ENCODE data around the gene ATG2A. TPM values are rescaled to one million over a fixed set of nuclear protein-coding genes. Genes with fewer than 3 reads are reported as not detected.

Gene ATG2A
- total and polyA plus RNA-seq, 10 of the 15 experiments (the other 5 are each of a cell fraction or from before 2014, with no cell fraction given): 0.08 to 19.0 (median 4.6) TPM

DNA sequence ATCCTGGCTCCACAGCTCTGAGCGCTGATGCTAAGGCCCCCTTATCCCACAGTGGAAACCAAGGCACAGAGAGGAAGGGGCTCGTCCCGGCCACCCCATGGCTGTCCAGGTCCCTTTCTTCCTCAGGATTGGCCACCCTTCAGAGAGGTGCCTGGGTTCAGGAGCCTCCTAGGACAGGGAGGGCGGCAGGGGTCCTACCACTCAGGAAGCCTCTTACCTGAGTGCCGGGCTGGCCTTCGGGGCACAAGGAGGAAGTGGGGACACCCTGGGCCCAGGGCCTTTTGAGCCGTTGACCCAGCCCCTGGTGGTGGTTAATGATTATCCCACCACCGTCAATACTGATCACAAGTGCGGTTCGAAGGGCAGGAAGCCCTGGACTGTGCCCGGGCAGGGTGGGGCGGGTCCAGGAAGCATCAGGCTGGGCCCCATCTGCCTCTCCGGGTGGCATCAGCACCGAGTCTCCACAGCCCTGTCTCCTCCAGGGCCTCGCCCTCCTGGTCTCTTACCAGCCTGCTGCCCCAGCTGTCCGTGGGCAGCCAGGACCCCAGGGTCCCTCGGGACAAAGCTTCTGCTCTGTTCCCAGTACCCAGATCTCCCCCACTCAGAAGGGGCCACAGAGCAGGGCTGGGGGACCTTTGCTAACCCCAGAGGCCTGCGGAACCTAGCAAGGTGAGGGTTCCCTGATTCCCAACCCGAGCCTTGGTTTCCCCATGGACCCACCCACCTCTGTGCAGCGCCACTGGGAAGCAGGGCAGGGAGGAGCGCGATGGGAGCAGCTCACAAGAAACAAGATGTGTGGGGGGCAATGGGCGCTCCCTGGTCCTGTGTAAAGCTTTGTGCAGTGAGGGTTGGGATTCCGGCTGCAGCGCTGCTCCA is 23.6 kb downstream of the ATG2A start:
- intact Hi-C loops (cut with micrococcal nuclease; ENCODE audit: unreplicated experiment) (loop anchor here (1.0 kb wide), 1 partner anchor 46 kb away; no protein-coding TSS in a partner anchor), in situ Hi-C loops (cut with MboI) (loop anchor here (5.0 kb wide), 1 partner anchor 46 kb away; no protein-coding TSS in a partner anchor)
- no peak overlapping the region for H3K4me2 ChIP-seq (ENCODE audit: control insufficient read depth, insufficient read depth)
- peaks cover 0 to 3% of the 10 kb centered on the region in 2 experiments; a peak in 1 of 4 replicates for H3K36me3 ChIP-seq (ENCODE audit: control insufficient read depth in 2 of 2, insufficient read depth in 2 of 2, low read length in 1 of 2)
- BruUV-seq (replicated peaks): no TSS peak
- FAIRE-seq (no peak), DNase-seq (ENCODE audit: low read depth, low spot score) (no peak), ATAC-seq (peak; percentile 73)
- no peak overlapping the region for H3K9ac ChIP-seq (ENCODE audit: control insufficient read depth, insufficient read depth, low read length)
- no peaks in the 10 kb centered on the region for H4K20me1 ChIP-seq (ENCODE audit: control insufficient read depth, insufficient read depth)
- H3K4me1 ChIP-seq (ENCODE audit: control insufficient read depth, insufficient read depth, low read length): peaks cover 2% of the 10 kb centered on the region; the same call in 1 of the 2 replicates
- 67% methylated on average over 23 of the region's 25 CpGs for WGBS (ENCODE audit: insufficient coverage, insufficient replicate concordance, low lambda C conversion rate, missing lambda C conversion rate)
- ChIA-PET POLR2A (interaction anchor here (0.8 to 1.7 kb wide), 4 partner anchors 14 to 44 kb away, joined by 3 to 5 read pairs (median 4); no protein-coding TSS in a partner anchor), SMC1A (ENCODE audit: uncharacterized antibody, unreplicated experiment) (interaction anchor here (0.6 to 7.2 kb wide), 11 partner anchors 13 to 617 kb away, joined by 3 to 138 read pairs (median 4); no protein-coding TSS in a partner anchor), CTCF (interaction anchor here (0.8 to 30.0 kb wide), 11 partner anchors 9 to 222 kb away, joined by 3 to 1208 read pairs (median 4); partner anchors contain the start of genes CDC42BPG and EHD1), RAD21 (ENCODE audit: unreplicated experiment) (interaction anchor here (0.8 to 5.7 kb wide), 11 partner anchors 12 to 104 kb away, joined by 3 to 101 read pairs (median 4); partner anchors contain the start of gene BATF2)
- no peaks in the 10 kb centered on the region for H3K9me3 ChIP-seq (replicated peaks; ENCODE audit: control insufficient read depth, insufficient read depth, low read length)
- H3K4me3 ChIP-seq: no peak overlapping the region
- no peaks in the 10 kb centered on the region for H3K79me2 ChIP-seq (ENCODE audit: control insufficient read depth, insufficient read depth, low read length)
- H3K27ac ChIP-seq (ENCODE audit: control insufficient read depth, insufficient read depth): no peak overlapping the region
- no peaks in the 10 kb centered on the region for H3K27me3 ChIP-seq (replicated peaks in 1 of 2; ENCODE audit: control insufficient read depth in 2 of 2, insufficient read depth in 2 of 2, low read length in 1 of 2)
- H2AFZ ChIP-seq (ENCODE audit: control insufficient read depth, low read depth, low read length): no peak overlapping the region
- no peak for TF ChIP-seq RBBP5 (conservative IDR thresholded peaks at IDR 0.05)
- TF ChIP-seq SMAD5 (IDR thresholded peaks at IDR 0.05; ENCODE audit: low read depth): no peak
- no peak for TF ChIP-seq RFX5 (IDR thresholded peaks at IDR 0.05; ENCODE audit: low read depth, low read length)
- no peak for TF ChIP-seq KLF5 (IDR thresholded peaks at IDR 0.05; ENCODE audit: partially characterized antibody)
- no peak for TF ChIP-seq CREB1 (IDR thresholded peaks at IDR 0.05; ENCODE audit: low read depth)
- TF ChIP-seq, protein P1, sequence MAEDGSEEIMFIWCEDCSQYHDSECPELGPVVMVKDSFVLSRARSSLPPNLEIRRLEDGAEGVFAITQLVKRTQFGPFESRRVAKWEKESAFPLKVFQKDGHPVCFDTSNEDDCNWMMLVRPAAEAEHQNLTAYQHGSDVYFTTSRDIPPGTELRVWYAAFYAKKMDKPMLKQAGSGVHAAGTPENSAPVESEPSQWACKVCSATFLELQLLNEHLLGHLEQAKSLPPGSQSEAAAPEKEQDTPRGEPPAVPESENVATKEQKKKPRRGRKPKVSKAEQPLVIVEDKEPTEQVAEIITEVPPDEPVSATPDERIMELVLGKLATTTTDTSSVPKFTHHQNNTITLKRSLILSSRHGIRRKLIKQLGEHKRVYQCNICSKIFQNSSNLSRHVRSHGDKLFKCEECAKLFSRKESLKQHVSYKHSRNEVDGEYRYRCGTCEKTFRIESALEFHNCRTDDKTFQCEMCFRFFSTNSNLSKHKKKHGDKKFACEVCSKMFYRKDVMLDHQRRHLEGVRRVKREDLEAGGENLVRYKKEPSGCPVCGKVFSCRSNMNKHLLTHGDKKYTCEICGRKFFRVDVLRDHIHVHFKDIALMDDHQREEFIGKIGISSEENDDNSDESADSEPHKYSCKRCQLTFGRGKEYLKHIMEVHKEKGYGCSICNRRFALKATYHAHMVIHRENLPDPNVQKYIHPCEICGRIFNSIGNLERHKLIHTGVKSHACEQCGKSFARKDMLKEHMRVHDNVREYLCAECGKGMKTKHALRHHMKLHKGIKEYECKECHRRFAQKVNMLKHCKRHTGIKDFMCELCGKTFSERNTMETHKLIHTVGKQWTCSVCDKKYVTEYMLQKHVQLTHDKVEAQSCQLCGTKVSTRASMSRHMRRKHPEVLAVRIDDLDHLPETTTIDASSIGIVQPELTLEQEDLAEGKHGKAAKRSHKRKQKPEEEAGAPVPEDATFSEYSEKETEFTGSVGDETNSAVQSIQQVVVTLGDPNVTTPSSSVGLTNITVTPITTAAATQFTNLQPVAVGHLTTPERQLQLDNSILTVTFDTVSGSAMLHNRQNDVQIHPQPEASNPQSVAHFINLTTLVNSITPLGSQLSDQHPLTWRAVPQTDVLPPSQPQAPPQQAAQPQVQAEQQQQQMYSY (CRISPR knock-in tag; IDR thresholded peaks at IDR 0.05): no peak
- no peak for TF ChIP-seq JUND (IDR thresholded peaks at IDR 0.05; ENCODE audit: low read depth, low read length)
- 0 out of 4 replicates have a peak, but pooled peaks of 1 of the 2 experiments have one; percentile 9 for TF ChIP-seq IKZF2 (IDR thresholded peaks at IDR 0.05)
- peak; percentile 10; the same call in 1 of the 2 replicates for TF ChIP-seq POLR2A (IDR thresholded peaks at IDR 0.05; ENCODE audit: low read depth, low read length)
- TF ChIP-seq, protein P2, sequence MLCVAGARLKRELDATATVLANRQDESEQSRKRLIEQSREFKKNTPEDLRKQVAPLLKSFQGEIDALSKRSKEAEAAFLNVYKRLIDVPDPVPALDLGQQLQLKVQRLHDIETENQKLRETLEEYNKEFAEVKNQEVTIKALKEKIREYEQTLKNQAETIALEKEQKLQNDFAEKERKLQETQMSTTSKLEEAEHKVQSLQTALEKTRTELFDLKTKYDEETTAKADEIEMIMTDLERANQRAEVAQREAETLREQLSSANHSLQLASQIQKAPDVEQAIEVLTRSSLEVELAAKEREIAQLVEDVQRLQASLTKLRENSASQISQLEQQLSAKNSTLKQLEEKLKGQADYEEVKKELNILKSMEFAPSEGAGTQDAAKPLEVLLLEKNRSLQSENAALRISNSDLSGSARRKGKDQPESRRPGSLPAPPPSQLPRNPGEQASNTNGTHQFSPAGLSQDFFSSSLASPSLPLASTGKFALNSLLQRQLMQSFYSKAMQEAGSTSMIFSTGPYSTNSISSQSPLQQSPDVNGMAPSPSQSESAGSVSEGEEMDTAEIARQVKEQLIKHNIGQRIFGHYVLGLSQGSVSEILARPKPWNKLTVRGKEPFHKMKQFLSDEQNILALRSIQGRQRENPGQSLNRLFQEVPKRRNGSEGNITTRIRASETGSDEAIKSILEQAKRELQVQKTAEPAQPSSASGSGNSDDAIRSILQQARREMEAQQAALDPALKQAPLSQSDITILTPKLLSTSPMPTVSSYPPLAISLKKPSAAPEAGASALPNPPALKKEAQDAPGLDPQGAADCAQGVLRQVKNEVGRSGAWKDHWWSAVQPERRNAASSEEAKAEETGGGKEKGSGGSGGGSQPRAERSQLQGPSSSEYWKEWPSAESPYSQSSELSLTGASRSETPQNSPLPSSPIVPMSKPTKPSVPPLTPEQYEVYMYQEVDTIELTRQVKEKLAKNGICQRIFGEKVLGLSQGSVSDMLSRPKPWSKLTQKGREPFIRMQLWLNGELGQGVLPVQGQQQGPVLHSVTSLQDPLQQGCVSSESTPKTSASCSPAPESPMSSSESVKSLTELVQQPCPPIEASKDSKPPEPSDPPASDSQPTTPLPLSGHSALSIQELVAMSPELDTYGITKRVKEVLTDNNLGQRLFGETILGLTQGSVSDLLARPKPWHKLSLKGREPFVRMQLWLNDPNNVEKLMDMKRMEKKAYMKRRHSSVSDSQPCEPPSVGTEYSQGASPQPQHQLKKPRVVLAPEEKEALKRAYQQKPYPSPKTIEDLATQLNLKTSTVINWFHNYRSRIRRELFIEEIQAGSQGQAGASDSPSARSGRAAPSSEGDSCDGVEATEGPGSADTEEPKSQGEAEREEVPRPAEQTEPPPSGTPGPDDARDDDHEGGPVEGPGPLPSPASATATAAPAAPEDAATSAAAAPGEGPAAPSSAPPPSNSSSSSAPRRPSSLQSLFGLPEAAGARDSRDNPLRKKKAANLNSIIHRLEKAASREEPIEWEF (IDR thresholded peaks at IDR 0.05; ENCODE audit: insufficient replicate concordance, low read depth, low read length): no peak
- TF ChIP-seq, protein P3, sequence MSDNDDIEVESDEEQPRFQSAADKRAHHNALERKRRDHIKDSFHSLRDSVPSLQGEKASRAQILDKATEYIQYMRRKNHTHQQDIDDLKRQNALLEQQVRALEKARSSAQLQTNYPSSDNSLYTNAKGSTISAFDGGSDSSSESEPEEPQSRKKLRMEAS (IDR thresholded peaks at IDR 0.05; ENCODE audit: low read depth, low read length): no peak
- TF ChIP-seq NR2F1 (conservative IDR thresholded peaks at IDR 0.05): peak; percentile 47
- no peak for TF ChIP-seq YY1 (IDR thresholded peaks at IDR 0.05; ENCODE audit: low read depth, low read length)
- no peak for TF ChIP-seq LARP7 (IDR thresholded peaks at IDR 0.05)
